GM12875 (cell line): ENCODE measurements around the gene ZNRF3.
"Not testable (repeated sequence)": the region's sequence is repeated elsewhere in the genome, so short reads cannot be mapped to it uniquely, and the experiment has no call there.

ENCODE experiments used
- H3K4me3 ChIP-seq: one replicate; pipeline ENCODE4 v1.5.1; 2011; ENCODE audit warnings: low read depth, low read length, control low read depth
- CTCF ChIP-seq: IDR thresholded peaks from 2 replicates; pipeline ENCODE4 v1.5.1; 2011; ENCODE audit warnings: low read depth, mild to moderate bottlenecking, control low read depth, inconsistent platforms, low read length, moderate library complexity, borderline replicate concordance; ENCODE audit not compliant: insufficient read depth

Gene ZNRF3

GRCh38 chr22:28883917-28884746 is 760 bp downstream of the ZNRF3 start:
- no peak for TF ChIP-seq CTCF
- H3K4me3 ChIP-seq: no peak overlapping the region

GRCh38 chr22:28884747-28885350 is 1.5 kb downstream of the ZNRF3 start:
- H3K4me3 ChIP-seq: no peak overlapping the region
- no peak for TF ChIP-seq CTCF

GRCh38 chr22:28885939-28886338 is 2.6 kb downstream of the ZNRF3 start:
- H3K4me3 ChIP-seq: no peak overlapping the region
- TF ChIP-seq CTCF: no peak

DNA sequence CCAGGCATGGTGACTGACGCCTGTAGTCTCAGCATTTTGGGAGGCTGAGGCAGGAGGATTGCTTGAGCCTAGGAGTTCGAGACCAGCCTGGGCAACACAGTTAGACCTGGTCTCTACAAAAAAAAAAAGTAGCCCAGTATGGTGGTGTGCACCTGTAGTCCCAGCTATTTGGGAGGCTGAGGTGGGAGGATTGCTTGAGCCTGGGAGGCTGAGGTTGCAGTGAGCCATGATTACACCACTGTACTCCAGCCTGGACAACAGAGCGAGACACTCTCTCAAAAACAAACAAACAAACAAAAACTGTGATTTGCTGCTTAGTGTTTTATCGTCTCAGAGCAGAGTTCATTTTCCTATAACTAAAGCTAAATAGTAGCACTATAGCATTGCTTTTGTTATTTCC is 3.3 kb downstream of the ZNRF3 start:
- not testable (repeated sequence) for H3K4me3 ChIP-seq

DNA sequence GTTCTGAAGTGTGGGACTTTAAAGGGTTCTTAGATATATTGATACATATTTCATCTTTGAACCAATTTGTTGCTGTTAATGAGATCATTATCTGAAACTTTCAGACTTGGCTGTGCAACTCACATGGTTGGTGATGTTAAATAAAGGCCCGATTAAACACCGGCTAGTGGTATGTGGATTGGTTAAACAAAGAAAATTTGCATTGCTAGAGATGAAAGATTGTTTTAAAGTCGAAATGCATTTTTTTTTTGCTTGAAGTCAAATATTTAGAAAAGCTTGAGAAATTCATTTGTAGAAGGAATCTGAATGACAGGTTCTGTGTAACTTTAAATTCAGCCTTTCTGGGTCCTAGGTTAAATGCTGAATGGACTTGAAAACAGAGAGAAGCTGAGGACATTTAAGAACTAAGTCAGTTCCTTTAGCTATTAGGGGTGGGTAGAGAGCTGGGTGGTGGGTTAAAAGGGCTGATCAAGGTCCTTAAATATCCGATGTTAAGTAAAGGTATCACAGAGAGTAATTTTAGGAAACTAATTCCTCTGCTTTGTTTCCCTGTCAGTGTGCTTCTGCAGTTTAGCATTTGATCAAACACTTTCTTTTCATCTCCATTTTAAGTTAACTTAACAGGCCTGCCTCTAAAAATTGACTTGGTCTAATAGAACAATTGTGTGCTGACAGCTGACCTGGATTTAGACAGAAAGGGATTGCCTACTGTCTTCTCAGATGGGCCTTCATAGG is 4.5 kb downstream of the ZNRF3 start:
- no peak for TF ChIP-seq CTCF
- H3K4me3 ChIP-seq: no peak overlapping the region

DNA sequence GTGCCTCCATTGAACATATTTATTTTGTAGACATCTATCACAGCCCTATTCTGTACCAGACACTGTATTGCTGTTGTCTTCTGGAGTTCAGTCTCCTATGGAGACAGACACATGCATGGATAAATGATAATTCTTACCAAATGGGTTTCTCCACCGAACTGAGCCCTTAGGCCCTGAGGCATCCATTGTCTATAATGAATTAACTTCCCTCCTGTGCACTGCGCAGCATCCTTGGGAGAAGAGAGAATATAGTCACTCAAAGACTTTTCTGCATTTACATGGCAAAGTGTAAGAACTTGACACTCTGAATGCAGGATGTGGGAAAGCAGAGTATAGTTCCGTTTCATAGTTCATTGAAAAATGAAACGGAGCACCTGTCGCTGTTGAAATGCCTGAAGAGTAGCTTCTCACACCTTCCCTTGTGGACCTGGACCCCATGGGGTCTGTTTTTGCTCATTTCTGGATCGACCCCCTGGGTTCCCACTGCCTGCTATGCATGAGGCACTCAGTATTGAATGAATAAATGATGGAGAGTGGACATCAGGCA is 6.2 kb downstream of the ZNRF3 start:
- no peak overlapping the region for H3K4me3 ChIP-seq
- TF ChIP-seq CTCF: no peak

GRCh38 chr22:28891156-28891733 is 7.9 kb downstream of the ZNRF3 start:
- TF ChIP-seq CTCF: no peak
- no peak overlapping the region for H3K4me3 ChIP-seq
